ACHN (cell line): Measurements from ENCODE around the gene PLCD3.
"Not testable (repeated sequence)": the region's sequence is repeated elsewhere in the genome, so short reads cannot be mapped to it uniquely, and the experiment has no call there.

Experiments
- DNase-seq: peaks from one replicate; pipeline ENCODE4 v3.0.0-alpha.2; 2015
- in situ Hi-C: cut with HindIII; loops from 2 replicates; pipeline ENCODE4 v1.10.0; 2017; ENCODE audit warnings: low sequenced_read_pairs, low pct_ligation_motif_present, low pct_unique_long_range_greater_than_20kb

The PLCD3 gene

GRCh38 chr17:45136846-45137560 lies 4.7 kb upstream of the PLCD3 start:
- DNase-seq: no peak
- in situ Hi-C loops: no loop called here

DNA sequence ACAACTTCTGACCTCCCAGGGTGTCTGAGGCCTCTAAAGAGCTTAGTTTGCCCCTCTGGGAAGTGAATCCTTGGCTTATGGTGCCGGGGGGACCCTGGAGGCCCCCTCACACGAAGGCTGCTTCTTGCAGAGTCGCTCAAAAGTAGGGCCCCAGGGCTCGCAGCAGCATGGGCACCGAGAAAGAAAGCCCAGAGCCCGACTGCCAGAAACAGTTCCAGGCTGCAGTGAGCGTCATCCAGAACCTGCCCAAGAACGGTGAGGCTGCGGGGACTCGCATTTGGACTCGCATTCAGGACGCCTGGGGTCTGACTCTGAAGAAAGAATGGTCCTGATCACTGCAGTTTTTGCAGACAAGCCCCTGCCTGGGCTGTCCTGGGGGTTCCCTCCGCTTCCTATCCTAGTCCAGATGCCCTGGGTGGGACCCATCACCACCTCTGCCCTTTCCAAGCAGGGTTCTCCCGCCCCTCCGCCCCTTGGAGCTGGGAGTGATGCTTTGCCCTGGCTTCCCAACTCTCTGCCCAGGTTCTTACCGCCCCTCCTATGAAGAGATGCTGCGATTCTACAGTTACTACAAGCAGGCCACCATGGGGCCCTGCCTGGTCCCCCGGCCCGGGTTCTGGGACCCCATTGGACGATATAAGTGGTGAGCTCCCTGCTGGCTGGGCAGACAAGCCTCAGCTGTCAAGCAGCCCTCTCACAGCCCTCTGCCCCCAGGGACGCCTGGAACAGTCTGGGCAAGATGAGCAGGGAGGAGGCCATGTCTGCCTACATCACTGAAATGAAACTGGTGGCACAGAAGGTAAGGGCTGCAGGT lies 3.9 kb upstream of the PLCD3 start:
- in situ Hi-C loops: no loop called here
- no peak for DNase-seq

DNA sequence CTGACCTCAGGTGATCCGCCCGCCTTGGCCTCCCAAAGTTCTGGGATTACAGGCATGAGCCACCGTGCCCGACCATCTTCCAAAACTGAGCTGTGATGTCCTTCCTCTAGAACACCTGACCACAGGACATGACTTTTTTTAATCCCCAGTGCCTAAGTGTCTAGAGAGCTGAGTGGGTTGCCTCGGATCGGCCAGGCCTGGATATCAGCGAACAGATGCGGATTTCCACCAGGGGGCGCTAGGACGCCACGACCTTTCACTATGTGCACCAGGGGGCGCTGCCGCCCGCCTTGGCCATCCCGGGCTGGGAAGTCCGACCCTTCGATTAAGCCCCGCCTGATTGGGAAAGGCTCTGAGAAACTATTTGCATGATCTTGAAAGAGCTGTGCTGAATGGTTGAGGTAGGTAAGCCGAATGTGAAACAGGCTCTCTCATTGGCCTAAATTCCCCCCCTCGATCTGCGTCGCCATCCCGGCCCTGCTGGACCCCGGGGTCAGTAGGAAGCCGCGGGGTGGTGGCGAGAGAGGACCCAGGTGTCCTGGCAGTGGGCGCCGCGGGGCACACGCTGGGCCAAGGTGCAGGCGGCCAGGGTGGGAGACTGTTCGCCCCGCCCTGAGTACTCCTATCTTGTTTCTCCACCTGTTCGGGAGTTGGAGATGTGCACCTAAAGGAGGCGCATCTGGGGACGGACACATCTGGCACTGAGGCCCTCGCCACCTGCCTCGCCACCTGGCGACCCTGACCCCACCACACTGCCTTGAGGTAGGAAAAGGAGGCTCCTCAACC lies 3.1 kb upstream of the PLCD3 start, which contains the start of gene ACBD4:
TSS of gene ACBD4 (plus strand) at position 496 of the 786 bp plus-strand sequence. CDS start 458 bp downstream, outside the sequence.
- DNase-seq: peak; percentile 99
- in situ Hi-C loops: no loop called here

- DNase-seq: peak; percentile 83
- in situ Hi-C loops: no loop called here
Observed at GRCh38 chr17:45132572-45133463, 503 bp upstream of the PLCD3 start.

- DNase-seq: peak; percentile 44
- in situ Hi-C loops: no loop called here
Observed at GRCh38 chr17:45131616-45132319, 547 bp downstream of the PLCD3 start.

DNA sequence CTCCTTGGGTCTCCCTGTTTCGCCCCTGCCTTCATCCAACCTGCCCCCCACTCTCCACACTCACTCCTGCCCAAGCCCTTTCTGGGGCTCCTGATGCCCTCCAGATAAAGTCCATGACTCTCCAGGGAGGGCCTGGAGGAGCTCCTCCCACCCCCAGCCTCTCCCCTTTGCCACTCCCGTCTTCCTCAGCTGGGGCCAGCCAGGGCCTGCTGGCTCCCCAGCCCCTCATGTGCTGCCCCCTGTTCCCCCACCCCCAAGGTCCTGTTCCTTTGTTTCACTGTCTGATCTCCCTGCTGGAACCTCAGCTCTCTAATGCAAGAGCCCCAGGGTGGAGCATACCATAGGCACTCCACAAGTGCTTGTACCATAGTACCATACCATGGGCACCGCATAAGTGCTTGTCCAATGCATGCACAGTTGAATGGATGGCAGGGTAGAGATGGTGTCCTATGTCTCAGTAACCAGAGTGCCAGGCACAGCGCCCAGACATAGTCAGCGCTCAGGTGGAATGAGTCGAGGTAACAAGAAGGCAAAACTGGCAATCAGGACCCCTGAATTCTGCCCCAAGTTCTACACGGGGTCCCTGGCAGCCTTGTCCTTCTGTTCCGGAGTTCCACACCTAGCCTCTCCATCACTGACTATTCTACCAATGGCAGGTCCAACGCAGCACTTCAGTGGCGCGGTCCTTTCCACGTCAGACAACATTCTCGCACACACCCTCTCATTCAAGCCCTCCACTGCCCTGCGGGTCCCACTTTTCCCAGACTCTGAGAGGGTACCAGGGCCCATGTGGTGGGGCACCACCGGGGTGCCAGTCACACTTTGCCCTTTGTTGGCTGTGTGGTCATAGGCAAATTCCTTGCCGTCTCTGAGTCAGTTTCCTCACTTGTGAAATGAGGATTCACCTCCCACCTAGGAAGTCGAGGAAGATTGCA lies 1.4 kb downstream of the PLCD3 start:
- DNase-seq: no peak
- in situ Hi-C loops: no loop called here

- in situ Hi-C loops: loop anchor here (10.0 kb wide), 1 partner anchor 105 kb away; no protein-coding TSS in a partner anchor
- no peak for DNase-seq
Observed at GRCh38 chr17:45129940-45130680, 2.2 kb downstream of the PLCD3 start.

DNA sequence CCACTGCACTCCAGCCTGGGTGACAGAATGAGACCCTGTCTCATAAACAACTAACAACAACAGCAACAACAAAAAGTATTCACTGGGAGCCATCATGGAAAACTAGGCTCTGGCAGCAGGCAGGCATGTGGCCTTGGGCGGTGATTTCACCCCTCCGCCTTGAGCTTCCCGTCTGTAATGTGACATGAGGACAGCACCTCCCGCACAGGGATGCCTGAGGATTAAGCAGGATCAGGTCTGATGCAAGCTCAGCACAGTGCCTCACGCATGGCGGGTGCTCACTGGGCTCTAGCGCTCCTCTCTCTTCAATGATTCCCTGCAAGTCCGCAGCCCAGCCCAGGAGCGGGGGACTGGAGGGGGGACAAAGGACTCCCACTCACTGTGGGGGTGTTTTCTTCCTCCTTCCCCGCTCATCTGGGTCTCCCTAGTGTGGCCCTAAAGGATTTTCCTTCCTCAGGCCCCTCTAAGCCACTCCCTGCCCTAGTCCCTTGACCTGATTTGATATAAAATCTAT lies 2.8 kb downstream of the PLCD3 start:
- peak; percentile 16 for DNase-seq
- in situ Hi-C loops: loop anchor here (10.0 kb wide), 1 partner anchor 105 kb away; no protein-coding TSS in a partner anchor

- in situ Hi-C loops: loop anchor here (10.0 kb wide), 1 partner anchor 104 kb away; no protein-coding TSS in a partner anchor
- DNase-seq: no peak
Observed at GRCh38 chr17:45128989-45129388, 3.3 kb downstream of the PLCD3 start.

- in situ Hi-C loops: loop anchor here (10.0 kb wide), 1 partner anchor 104 kb away; no protein-coding TSS in a partner anchor
- no peak for DNase-seq
Observed at GRCh38 chr17:45128331-45128730, 4.0 kb downstream of the PLCD3 start.

DNA sequence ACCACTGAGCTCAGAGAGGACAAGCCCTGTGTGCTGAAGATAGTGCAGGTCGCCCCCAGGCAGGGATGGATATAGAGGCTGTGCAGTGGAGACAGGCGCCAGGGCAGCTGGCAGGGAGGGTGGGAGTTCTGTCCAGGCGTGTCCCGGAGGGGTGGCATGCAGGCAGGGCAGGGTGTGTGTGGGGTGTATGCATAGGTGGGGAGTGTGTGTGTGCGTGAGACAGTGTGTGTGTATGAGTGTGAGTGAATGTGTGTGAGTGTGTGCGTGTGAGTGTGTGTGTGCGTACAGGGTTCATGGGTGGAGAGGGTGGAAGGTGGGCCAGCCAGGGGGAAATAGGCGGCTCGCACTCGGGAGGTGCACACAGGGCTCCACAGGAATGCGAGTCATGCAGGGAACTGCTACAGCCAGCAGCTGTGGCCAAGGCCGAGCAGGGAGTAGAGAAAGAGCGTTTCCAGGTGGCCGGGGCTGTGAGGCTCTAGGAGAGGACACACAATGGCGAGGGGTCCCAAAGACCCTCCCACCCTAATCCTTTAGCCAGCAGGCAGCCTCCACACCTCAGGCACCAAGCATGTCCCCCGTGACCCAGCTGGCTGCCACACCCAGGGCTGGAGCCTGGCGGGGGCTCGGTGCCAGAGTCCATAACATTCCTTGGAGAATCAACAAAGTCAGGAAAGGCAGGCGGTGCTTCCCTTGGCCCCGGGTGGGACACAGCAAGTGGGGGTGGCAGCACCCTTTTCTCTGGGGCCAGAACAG lies 4.6 kb downstream of the PLCD3 start:
- peak; percentile 76 for DNase-seq

DNA sequence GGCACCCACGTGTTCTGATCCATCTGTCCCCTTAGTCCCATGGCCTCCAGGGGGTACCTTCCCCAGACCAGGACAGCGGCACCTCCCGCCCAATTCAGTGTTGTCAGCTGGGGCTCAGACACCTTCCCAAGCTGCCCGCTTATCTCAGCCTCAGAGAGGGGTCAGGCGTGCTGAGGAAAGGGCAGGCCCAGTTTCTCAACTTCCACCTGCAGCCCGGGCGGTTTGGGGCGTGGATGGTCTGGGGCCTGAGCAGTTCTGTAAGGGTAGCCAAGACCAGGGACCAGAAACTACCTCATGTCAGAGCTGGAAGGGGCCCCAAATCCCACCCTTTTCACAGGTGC lies 5.1 kb downstream of the PLCD3 start:
- DNase-seq: no peak
- in situ Hi-C loops: loop anchor here (10.0 kb wide), 1 partner anchor 102 kb away; no protein-coding TSS in a partner anchor

More for the DNA sequence above, 4.6 kb downstream of the PLCD3 start:
- in situ Hi-C loops: loop anchor here (10.0 kb wide), 1 partner anchor 103 kb away; no protein-coding TSS in a partner anchor

GRCh38 chr17:45125509-45125908 lies 6.8 kb downstream of the PLCD3 start:
- in situ Hi-C loops: loop anchor here (10.0 kb wide), 1 partner anchor 101 kb away; no protein-coding TSS in a partner anchor
- no peak for DNase-seq

- in situ Hi-C loops: loop anchor here (10.0 kb wide), 1 partner anchor 100 kb away; no protein-coding TSS in a partner anchor
Observed at GRCh38 chr17:45124797-45125122, 7.6 kb downstream of the PLCD3 start.

More at GRCh38 chr17:45124797-45125122, 7.6 kb downstream of the PLCD3 start:
- not testable (repeated sequence) for DNase-seq
